Liver (tissue), 3 donors: Measurements from ENCODE around the gene TRIM71.

Source experiments
- GABPA ChIP-seq, 2 donors: IDR thresholded peaks in 1 of 2; conservative IDR thresholded peaks in 1 of 2; 2 replicates each; pipeline ENCODE4 v1.6.1; 2016; ENCODE audit warnings: antibody characterized with exemption in 2 of 2, mild to moderate bottlenecking in 1 of 2, moderate library complexity in 1 of 2
- RAD21 ChIP-seq, 2 donors: IDR thresholded peaks; 2 replicates each; pipeline ENCODE4 v1.6.1; 2016; ENCODE audit warnings: antibody characterized with exemption in 2 of 2, mild to moderate bottlenecking in 2 of 2
- TAF1 ChIP-seq: conservative IDR thresholded peaks from 2 replicates; pipeline ENCODE4 v1.6.1; 2016; ENCODE audit warnings: antibody characterized with exemption, mild to moderate bottlenecking
- TF ChIP-seq, protein P1 (sequence below): fragments of 150-350 bp; IDR thresholded peaks from 2 replicates; pipeline ENCODE4 v1.5.1; 2017; ENCODE audit warnings: improper control_type of control experiment, low read depth, low read length; ENCODE audit not compliant: missing input control
- TF ChIP-seq, protein P2 (sequence below): IDR thresholded peaks from 2 replicates; pipeline ENCODE4 v1.6.1; 2016; ENCODE audit warnings: antibody characterized with exemption, mild to moderate bottlenecking
- donor health status: healthy.
- donor health status: healthy.

DNA sequence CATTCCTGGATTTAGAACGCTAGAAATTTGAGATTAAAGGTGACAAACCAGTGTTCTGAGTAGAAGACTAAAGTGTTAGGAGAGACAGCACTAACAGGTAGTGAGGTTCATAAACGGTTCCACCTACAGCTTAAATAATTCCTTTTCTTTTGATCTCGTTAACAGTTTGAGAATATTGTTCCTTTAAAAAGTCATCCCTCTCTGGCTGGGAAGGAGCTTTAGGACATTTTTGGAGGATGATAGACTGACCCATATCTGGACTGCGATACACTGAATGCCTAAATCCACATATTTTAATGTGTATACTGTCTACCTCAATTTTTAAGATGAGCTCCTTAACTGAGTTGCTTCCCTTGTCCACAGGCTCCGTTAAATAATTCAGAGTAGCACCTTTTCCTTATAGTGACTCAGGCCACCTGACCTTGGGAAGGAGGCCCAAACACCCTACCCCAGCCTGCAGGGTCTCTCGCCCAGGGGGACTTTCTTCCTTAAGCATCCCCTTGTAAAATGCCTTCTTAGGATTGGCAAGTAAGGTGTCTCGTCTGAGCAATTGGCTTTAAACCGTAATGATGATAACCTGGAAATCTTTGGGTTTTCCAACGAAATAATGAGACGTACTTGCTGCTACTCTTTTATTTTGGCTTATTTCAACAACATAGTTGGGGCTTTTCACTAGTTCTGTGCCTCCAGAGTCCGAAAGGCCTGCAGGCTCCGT, 3.3 kb downstream of the TRIM71 start:
- TF ChIP-seq, protein P1, sequence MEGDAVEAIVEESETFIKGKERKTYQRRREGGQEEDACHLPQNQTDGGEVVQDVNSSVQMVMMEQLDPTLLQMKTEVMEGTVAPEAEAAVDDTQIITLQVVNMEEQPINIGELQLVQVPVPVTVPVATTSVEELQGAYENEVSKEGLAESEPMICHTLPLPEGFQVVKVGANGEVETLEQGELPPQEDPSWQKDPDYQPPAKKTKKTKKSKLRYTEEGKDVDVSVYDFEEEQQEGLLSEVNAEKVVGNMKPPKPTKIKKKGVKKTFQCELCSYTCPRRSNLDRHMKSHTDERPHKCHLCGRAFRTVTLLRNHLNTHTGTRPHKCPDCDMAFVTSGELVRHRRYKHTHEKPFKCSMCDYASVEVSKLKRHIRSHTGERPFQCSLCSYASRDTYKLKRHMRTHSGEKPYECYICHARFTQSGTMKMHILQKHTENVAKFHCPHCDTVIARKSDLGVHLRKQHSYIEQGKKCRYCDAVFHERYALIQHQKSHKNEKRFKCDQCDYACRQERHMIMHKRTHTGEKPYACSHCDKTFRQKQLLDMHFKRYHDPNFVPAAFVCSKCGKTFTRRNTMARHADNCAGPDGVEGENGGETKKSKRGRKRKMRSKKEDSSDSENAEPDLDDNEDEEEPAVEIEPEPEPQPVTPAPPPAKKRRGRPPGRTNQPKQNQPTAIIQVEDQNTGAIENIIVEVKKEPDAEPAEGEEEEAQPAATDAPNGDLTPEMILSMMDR = no peak
- no peak for TF ChIP-seq RAD21 (IDR thresholded peaks at IDR 0.05)
- no peak for TF ChIP-seq TAF1
- TF ChIP-seq GABPA (IDR thresholded peaks at IDR 0.05 in 1 of 2, conservative IDR thresholded peaks at IDR 0.05 in 1 of 2) = no peak
- TF ChIP-seq, protein P2, sequence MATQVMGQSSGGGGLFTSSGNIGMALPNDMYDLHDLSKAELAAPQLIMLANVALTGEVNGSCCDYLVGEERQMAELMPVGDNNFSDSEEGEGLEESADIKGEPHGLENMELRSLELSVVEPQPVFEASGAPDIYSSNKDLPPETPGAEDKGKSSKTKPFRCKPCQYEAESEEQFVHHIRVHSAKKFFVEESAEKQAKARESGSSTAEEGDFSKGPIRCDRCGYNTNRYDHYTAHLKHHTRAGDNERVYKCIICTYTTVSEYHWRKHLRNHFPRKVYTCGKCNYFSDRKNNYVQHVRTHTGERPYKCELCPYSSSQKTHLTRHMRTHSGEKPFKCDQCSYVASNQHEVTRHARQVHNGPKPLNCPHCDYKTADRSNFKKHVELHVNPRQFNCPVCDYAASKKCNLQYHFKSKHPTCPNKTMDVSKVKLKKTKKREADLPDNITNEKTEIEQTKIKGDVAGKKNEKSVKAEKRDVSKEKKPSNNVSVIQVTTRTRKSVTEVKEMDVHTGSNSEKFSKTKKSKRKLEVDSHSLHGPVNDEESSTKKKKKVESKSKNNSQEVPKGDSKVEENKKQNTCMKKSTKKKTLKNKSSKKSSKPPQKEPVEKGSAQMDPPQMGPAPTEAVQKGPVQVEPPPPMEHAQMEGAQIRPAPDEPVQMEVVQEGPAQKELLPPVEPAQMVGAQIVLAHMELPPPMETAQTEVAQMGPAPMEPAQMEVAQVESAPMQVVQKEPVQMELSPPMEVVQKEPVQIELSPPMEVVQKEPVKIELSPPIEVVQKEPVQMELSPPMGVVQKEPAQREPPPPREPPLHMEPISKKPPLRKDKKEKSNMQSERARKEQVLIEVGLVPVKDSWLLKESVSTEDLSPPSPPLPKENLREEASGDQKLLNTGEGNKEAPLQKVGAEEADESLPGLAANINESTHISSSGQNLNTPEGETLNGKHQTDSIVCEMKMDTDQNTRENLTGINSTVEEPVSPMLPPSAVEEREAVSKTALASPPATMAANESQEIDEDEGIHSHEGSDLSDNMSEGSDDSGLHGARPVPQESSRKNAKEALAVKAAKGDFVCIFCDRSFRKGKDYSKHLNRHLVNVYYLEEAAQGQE = no peak
